Left ventricle myocardium inferior (tissue), 1 donor: ENCODE data around the gene SLC25A45. TPM values are rescaled to one million over a fixed set of nuclear protein-coding genes. Genes with fewer than 3 reads are reported as not detected.
"Not testable (repeated sequence)": the region's sequence is repeated elsewhere in the genome, so short reads cannot be mapped to it uniquely, and the experiment has no call there.

ENCODE experiments used
- DNase-seq: peaks from one replicate; pipeline ENCODE4 v3.0.0-alpha.2; 2020
- H3K27ac ChIP-seq: fragments of 200-600 bp; replicated peaks from 2 replicates; pipeline ENCODE4 v1.8.0; 2021
- H3K27me3 ChIP-seq: fragments of 200-600 bp; 2 replicates; pipeline ENCODE4 v1.8.0; 2021; ENCODE audit warnings: low read depth
- H3K36me3 ChIP-seq: fragments of 200-600 bp; 2 replicates; pipeline ENCODE4 v1.8.0; 2021
- H3K4me1 ChIP-seq: fragments of 200-600 bp; 2 replicates; pipeline ENCODE4 v1.8.0; 2021
- H3K4me3 ChIP-seq: fragments of 200-600 bp; 2 replicates; pipeline ENCODE4 v1.8.0; 2021; ENCODE audit warnings: mild to moderate bottlenecking, moderate library complexity
- H3K9me3 ChIP-seq: fragments of 200-600 bp; replicated peaks from 2 replicates; pipeline ENCODE4 v1.8.0; 2021
- intact Hi-C: fragments of 100-400 bp; cut with micrococcal nuclease; formaldehyde crosslinking; loops from one replicate; pipeline ENCODE4 v1.11.0; 2022
- total RNA-seq: library from RNA; stranded (reverse); fragmentation: NEBNext Ultra II Directional; extraction: Animal tissue kit (Norgen Biotek cat#: 25700); gene quantifications from one replicate; pipeline ENCODE4 v1.2.1, GENCODE V29; 2021
- TF ChIP-seq, protein P1 (sequence below): fragments of 200-600 bp; IDR thresholded peaks from 2 replicates; pipeline ENCODE4 v1.8.0; 2021; ENCODE audit warnings: antibody characterized with exemption, mild to moderate bottlenecking, borderline replicate concordance
- donor health status: DM: no; HTN: yes; CAD: no; lungs with severe emphysema.

The SLC25A45 gene
- total RNA-seq, 1 donor from 2014 or later = 5.0 TPM

DNA sequence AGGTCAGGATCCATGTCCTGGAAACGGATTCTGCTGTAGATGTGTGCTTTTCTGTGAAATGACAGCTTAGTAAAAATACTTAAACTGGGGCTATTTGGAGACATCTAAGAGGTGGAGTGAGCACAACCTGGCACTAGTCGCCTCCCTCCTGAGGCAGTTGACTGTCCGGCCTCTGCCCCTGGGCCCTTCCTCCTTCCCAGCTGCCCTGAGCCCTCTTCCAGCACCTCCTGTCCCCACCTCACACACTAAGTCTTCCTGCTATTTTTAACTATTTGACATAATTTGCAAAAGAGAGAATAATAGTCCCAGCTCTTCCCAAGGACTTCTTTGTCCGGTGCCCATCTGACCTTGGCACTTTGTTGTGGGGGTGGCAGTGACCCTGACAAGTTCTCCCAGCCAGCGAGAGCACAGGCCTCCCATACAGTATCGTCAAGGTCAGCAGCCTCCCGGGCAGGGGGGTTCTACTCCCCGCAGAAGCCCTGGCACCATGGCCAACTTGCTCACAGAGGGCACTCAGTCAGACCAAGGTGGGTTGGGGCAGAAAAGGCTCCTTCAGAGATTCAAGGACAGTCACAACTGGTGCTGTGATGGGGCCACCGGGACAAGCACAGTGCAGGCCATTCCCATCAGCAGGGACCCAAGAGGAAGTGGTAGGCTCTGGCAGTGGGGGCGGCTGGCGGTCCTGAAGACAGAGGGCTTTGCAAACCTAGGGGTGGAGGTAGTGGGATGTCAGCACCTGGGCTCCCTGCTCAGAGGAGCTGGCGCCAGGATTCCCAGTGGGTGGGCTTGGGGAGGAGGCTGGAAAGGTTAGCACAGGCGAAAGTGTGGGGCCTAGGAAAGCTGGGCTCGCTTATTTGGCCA lies 34.6 kb upstream of the SLC25A45 start:
- intact Hi-C loops = loop anchor here (5.0 kb wide), 1 partner anchor 95 kb away; no protein-coding TSS in a partner anchor
- H3K9me3 ChIP-seq = no peaks in the 10 kb centered on the region
- DNase-seq = peak; percentile 46
- peaks cover 81% of the 10 kb centered on the region for H3K4me1 ChIP-seq
- peak overlapping the region; percentile 100 for H3K27ac ChIP-seq
- TF ChIP-seq, protein P1, sequence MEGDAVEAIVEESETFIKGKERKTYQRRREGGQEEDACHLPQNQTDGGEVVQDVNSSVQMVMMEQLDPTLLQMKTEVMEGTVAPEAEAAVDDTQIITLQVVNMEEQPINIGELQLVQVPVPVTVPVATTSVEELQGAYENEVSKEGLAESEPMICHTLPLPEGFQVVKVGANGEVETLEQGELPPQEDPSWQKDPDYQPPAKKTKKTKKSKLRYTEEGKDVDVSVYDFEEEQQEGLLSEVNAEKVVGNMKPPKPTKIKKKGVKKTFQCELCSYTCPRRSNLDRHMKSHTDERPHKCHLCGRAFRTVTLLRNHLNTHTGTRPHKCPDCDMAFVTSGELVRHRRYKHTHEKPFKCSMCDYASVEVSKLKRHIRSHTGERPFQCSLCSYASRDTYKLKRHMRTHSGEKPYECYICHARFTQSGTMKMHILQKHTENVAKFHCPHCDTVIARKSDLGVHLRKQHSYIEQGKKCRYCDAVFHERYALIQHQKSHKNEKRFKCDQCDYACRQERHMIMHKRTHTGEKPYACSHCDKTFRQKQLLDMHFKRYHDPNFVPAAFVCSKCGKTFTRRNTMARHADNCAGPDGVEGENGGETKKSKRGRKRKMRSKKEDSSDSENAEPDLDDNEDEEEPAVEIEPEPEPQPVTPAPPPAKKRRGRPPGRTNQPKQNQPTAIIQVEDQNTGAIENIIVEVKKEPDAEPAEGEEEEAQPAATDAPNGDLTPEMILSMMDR = no peak
- peaks cover 14% of the 10 kb centered on the region for H3K36me3 ChIP-seq
- peak overlapping the region; percentile 80 for H3K4me3 ChIP-seq
- H3K27me3 ChIP-seq = no peaks in the 10 kb centered on the region

DNA sequence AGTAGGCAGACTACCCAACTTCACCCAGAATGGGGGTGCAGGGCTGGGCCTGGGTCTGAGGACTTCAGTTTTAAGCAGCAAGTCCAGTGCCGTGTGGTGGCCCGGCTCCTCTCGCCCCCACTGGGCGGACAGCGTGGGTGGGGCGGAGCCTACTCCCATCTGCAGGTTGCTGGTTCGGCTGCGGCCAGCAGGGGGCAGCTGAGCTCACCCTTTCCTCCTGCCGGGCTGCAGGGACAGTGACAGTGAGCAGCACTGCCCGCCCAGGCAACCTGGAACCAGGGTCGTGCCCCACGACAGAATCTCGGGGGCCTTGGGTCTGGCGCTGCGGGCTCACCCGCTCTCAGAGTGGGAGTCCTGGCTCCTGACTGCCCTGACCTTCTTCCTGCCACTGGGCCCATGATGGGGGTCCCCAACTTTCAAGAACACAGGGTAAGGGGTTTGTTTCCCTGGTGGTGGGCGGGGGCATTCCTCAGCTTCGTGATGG lies 33.9 kb upstream of the SLC25A45 start:
- TF ChIP-seq, protein P1 = peak; percentile 98
- peak overlapping the region; percentile 80 for H3K4me3 ChIP-seq
- no peaks in the 10 kb centered on the region for H3K27me3 ChIP-seq
- H3K36me3 ChIP-seq = peaks cover 21% of the 10 kb centered on the region
- peaks cover 85% of the 10 kb centered on the region for H3K4me1 ChIP-seq
- intact Hi-C loops = loop anchor here (5.0 kb wide), 1 partner anchor 96 kb away; no protein-coding TSS in a partner anchor
- no peaks in the 10 kb centered on the region for H3K9me3 ChIP-seq
- peak overlapping the region; percentile 100 for H3K27ac ChIP-seq
- DNase-seq = peak; percentile 94

DNA sequence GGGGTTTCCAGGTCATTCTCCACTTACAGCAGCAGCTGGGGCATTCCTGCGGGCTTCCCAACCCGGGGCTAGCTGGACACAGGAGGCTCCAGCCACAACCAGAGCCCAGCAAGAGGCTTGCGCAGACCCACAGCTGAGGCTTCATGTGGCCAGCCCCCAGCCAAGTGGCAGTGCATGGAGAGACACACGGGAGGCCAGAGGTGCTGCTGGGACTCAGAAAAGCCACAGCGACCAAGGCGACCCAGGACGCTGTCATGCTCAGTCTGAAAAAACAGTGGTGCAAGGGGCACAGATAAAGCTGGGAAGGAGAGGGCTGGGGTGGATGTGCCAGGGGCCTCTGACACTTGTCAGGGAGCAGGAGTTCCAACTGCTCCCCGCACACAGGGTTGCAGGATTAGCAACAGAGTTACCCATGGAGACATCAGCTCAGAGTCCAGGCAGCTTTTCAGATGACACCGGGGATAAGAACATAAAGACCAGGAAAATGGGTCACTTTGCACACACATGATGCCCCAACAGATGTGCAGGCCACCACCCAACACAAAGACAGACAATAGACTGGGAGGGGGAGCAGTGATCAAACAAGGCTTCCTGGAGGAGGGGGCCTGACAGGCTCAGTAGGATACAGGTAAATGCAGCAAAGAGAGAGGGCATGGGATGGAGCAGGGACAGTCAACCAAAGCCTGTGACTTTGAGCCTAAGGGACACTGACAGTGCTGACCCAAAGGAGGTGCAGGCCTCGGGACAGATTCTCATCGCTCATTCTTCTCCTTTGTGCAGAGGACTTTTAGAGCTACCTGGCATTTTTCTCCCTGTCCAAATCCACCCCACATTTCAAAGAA lies 33.3 kb upstream of the SLC25A45 start:
- TF ChIP-seq, protein P1 = no peak
- peak; percentile 13 for DNase-seq

DNA sequence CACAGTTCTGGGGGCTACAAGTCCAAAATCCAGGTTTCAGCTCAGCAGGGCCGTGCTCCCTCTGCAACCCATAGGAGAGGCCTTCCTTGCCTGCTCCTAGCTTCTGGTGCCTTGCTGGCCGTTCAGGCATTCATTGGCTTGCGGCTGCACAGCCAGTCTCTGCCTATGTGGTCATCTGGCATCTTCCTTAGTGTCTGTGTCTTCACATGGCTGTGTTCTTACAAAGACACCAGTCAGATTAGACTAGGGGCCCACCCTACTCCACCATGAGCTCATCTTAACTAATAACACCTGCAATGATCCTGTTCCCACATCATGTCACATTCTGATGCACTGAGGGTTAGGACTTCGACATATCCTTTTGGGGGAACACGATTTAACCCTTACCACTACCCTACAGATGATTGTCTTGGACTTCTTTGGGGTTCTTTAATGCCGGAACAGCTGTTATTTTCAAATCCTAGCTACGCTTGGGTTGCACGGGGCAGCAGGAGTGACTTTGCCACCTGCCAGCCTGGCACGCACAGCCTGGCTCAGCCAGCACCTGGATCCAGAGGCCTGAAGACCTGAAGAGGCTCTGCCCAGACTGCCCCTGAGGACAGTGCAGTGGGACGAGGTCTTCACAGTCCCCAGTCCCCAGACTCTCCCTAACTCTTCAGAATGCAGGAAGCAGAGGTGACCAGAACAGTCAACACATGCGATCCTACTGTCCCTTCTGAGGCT lies 32.5 kb upstream of the SLC25A45 start:
- no peaks in the 10 kb centered on the region for H3K9me3 ChIP-seq
- no peak overlapping the region for H3K4me3 ChIP-seq
- H3K4me1 ChIP-seq = peaks cover 71% of the 10 kb centered on the region
- peaks cover 31% of the 10 kb centered on the region for H3K36me3 ChIP-seq
- peak; percentile 9 for DNase-seq
- H3K27me3 ChIP-seq = no peaks in the 10 kb centered on the region
- intact Hi-C loops = loop anchor here (5.0 kb wide), 1 partner anchor 97 kb away; no protein-coding TSS in a partner anchor
- peak overlapping the region; percentile 100 for H3K27ac ChIP-seq
- TF ChIP-seq, protein P1 = no peak

More for the DNA sequence above, 33.3 kb upstream of the SLC25A45 start:
- H3K36me3 ChIP-seq = peaks cover 28% of the 10 kb centered on the region
- H3K4me3 ChIP-seq = peak overlapping the region; percentile 80
- no peaks in the 10 kb centered on the region for H3K9me3 ChIP-seq
- peaks cover 79% of the 10 kb centered on the region for H3K4me1 ChIP-seq
- H3K27me3 ChIP-seq = no peaks in the 10 kb centered on the region
- intact Hi-C loops = loop anchor here (5.0 kb wide), 1 partner anchor 97 kb away; no protein-coding TSS in a partner anchor
- H3K27ac ChIP-seq = peak overlapping the region; percentile 100

DNA sequence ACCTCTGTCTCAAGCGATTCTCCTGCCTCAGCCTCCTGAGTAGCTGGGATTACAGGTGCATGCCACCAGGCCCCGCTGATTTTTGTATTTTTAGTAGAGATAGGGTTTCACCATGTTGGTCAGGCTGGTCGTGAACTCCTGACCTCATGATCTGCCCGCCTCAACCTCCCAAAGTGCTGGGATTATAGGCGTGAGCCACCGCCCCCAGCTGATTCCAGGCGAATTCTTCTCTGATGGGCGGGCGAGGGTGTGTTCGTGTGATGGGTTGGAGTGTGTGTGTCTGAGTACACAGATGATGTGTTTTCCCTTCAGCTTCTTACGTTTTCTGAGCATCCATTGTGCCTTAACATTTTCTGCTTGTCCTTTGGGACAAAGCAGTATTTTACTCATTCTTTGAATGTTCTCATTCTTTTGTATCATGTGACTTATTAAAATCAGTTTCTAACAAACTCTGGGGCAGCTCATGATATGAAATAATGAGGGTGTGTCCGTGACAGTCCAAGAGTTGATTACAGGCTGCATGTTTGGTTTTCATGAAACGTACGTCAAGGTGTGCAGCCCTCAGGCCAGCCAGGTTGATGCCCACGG lies 30.7 kb upstream of the SLC25A45 start:
- DNase-seq = peak; percentile 5
- intact Hi-C loops, H3K27me3 ChIP-seq, H3K4me3 ChIP-seq, H3K9me3 ChIP-seq: not testable (repeated sequence)
- H3K36me3 ChIP-seq = peaks cover 48% of the 10 kb centered on the region
- H3K27ac ChIP-seq = peak overlapping the region; percentile 77
- peaks cover 53% of the 10 kb centered on the region for H3K4me1 ChIP-seq
